ENCODE data around the gene OTUD7B. TPM values are rescaled to one million over a fixed set of nuclear protein-coding genes. Genes with fewer than 3 reads are reported as not detected.

Gene OTUD7B
- total RNA-seq, 1 experiment from 2014 or later = 23.5 TPM

- Histone ChIP-seq H3K18ac (ENCODE audit: insufficient read length, low read depth, low read length) (no peak overlapping the region), H3K4me1 (ENCODE audit: insufficient read depth, low read length) (peaks cover 4% of the 10 kb centered on the region; the same call in 1 of the 2 replicates), H2BK120ac (ENCODE audit: low read depth, low read length, poor library complexity, severe bottlenecking) (no peak overlapping the region), H3K14ac (ENCODE audit: insufficient read depth, low read length) (no peak overlapping the region), H3K56ac (ENCODE audit: insufficient read length, low read depth, low read length) (no peak overlapping the region), H4K8ac (replicated peaks; ENCODE audit: insufficient read length, low read depth, low read length) (no peak overlapping the region), H3K4ac (ENCODE audit: low read depth, low read length) (no peak overlapping the region), H2AK5ac (ENCODE audit: insufficient read length, low read length) (no peak overlapping the region), H3K4me2 (ENCODE audit: insufficient read depth, insufficient read length, low read length) (no peak overlapping the region), H3K27ac (ENCODE audit: insufficient read length, low read depth, low read length) (no peak overlapping the region), H4K91ac (ENCODE audit: insufficient read length, low read depth, low read length) (no peak overlapping the region), H3K79me2 (ENCODE audit: insufficient read depth, low read length) (no peaks in the 10 kb centered on the region), H3K27me3 (ENCODE audit: insufficient read depth, low read length) (no peaks in the 10 kb centered on the region), H2BK15ac (ENCODE audit: low read depth, low read length) (no peak overlapping the region), H3K9me3 (ENCODE audit: control insufficient read depth, low read depth, low read length) (no peaks in the 10 kb centered on the region), H3K23me2 (ENCODE audit: insufficient read length, low read depth, low read length, poor library complexity, severe bottlenecking) (peaks cover 20% of the 10 kb centered on the region), H3K79me1 (ENCODE audit: insufficient read depth, low read depth, low read length, poor library complexity, severe bottlenecking) (no peaks in the 10 kb centered on the region), H2BK20ac (ENCODE audit: low read depth, low read length, poor library complexity, severe bottlenecking) (no peak overlapping the region), H4K20me1 (ENCODE audit: control insufficient read depth, insufficient read depth, insufficient read length) (no peaks in the 10 kb centered on the region), H2AFZ (ENCODE audit: low read length) (no peak overlapping the region), H2BK5ac (ENCODE audit: insufficient read length, low read length) (no peak overlapping the region), H3T11ph (ENCODE audit: low read length) (no peak overlapping the region), H3K23ac (ENCODE audit: insufficient read length, low read depth, low read length) (no peak overlapping the region), H2BK12ac (ENCODE audit: insufficient read length, low read depth, low read length) (no peak overlapping the region), H3K9ac (ENCODE audit: extremely low read depth, insufficient read length, low read length) (no peak overlapping the region), H4K5ac (ENCODE audit: insufficient read length, low read depth, low read length) (no peak overlapping the region)
- TF ChIP-seq CTCF (conservative IDR thresholded peaks at IDR 0.05) = no peak
- Mint-ChIP-seq H3K36me3 (ENCODE audit: insufficient read depth in 1 of 3, low read depth in 3 of 3) (no peaks in the 10 kb centered on the region; a peak in 2 of 7 replicates), H3K27ac (no peak overlapping the region), H3K9me3 (no peaks in the 10 kb centered on the region), H3K4me1 (peaks cover 30 to 31% of the 10 kb centered on the region in 2 experiments), H3K27me3 (ENCODE audit: low read depth) (no peaks in the 10 kb centered on the region), H3K4me3 (no peak overlapping the region)
- WGBS (ENCODE audit: extremely low coverage, insufficient read length, low lambda C conversion rate) = no CpG with 5 or more reads among the region's 8 CpGs
- DNase-seq = no peak
These were observed 78.1 kb downstream of the OTUD7B start for GRCh38 chr1:149932474-149932873.
